GM12878 (cell line): ENCODE data around the gene CCDC141.

Experiments
- ATF3 ChIP-seq: IDR thresholded peaks from 2 replicates; pipeline ENCODE4 v1.6.1; 2011; ENCODE audit warnings: low read depth, mild to moderate bottlenecking, low read length, moderate library complexity, borderline replicate concordance; ENCODE audit errors: extremely low read depth
- CBX3 ChIP-seq: fragments of 200-600 bp; sonication (generic); IDR thresholded peaks from 2 replicates; pipeline ENCODE4 v1.6.1; 2016; ENCODE audit warnings: low read depth, borderline replicate concordance
- CTCF ChIP-seq, 3 experiments: IDR thresholded peaks in 2 of 3; conservative IDR thresholded peaks in 1 of 3; 2 replicates each; pipeline ENCODE4 v1.5.1; 2011; ENCODE audit warnings: low read depth in 3 of 3, low read length in 3 of 3, mild to moderate bottlenecking in 3 of 3, control low read depth in 2 of 3, moderate library complexity in 2 of 3, inconsistent platforms in 1 of 3, mixed read lengths in 1 of 3; ENCODE audit not compliant: control insufficient read depth in 2 of 3, insufficient read depth in 1 of 3; ENCODE audit errors: extremely low read depth in 1 of 3
- EGR1 ChIP-seq, 2 experiments: IDR thresholded peaks; 1 replicate in 1 of 2; 2 replicates in 1 of 2; pipeline ENCODE4 v1.6.1; 2011 to 2012; ENCODE audit warnings: low read depth in 2 of 2, low read length in 2 of 2, borderline replicate concordance in 1 of 2, mild to moderate bottlenecking in 1 of 2, moderate library complexity in 1 of 2
- EZH2 ChIP-seq: IDR thresholded peaks from 2 replicates; pipeline ENCODE4 v1.6.1; 2012; ENCODE audit warnings: low read depth, mild to moderate bottlenecking, control low read depth, inconsistent platforms, low read length, borderline replicate concordance; ENCODE audit not compliant: control insufficient read depth
- HDAC2 ChIP-seq: fragments of 200-600 bp; sonication (generic); IDR thresholded peaks from 2 replicates; pipeline ENCODE4 v1.6.1; 2017
- LARP7 ChIP-seq: fragments of 450-650 bp; IDR thresholded peaks from 2 replicates; pipeline ENCODE4 v1.6.1; 2017; ENCODE audit warnings: mild to moderate bottlenecking
- MYC ChIP-seq: IDR thresholded peaks from 2 replicates; pipeline ENCODE4 v1.6.1; 2011; ENCODE audit warnings: mild to moderate bottlenecking, low read length, moderate library complexity, inconsistent platforms; ENCODE audit not compliant: insufficient read depth, insufficient replicate concordance, insufficient read length, severe bottlenecking
- NFIC ChIP-seq: IDR thresholded peaks from 2 replicates; pipeline ENCODE4 v1.6.1; 2012; ENCODE audit warnings: low read depth, mild to moderate bottlenecking, inconsistent platforms, low read length, moderate library complexity
- POLR2A ChIP-seq: IDR thresholded peaks from 2 replicates; pipeline ENCODE4 v1.6.1; 2011; ENCODE audit warnings: low read depth, mild to moderate bottlenecking, low read length
- POLR2AphosphoS5 ChIP-seq: IDR thresholded peaks from 2 replicates; pipeline ENCODE4 v1.6.1; 2011; ENCODE audit warnings: mild to moderate bottlenecking, low read length, inconsistent platforms
- RFX5 ChIP-seq: IDR thresholded peaks from 2 replicates; pipeline ENCODE4 v1.6.1; 2011; ENCODE audit warnings: low read depth, low read length, improper control_type of control experiment
- SIN3A ChIP-seq: IDR thresholded peaks from 2 replicates; pipeline ENCODE4 v1.6.1; 2012; ENCODE audit warnings: low read depth, low read length, improper control_type of control experiment
- SIX5 ChIP-seq: IDR thresholded peaks from 2 replicates; pipeline ENCODE4 v1.6.1; 2011; ENCODE audit warnings: mild to moderate bottlenecking, low read depth, low read length, moderate library complexity; ENCODE audit not compliant: severe bottlenecking

GRCh38 chr2:178924817-178925216 is 125.1 kb downstream of the CCDC141 start:
- no peak for TF ChIP-seq EZH2
- TF ChIP-seq CTCF (IDR thresholded peaks at IDR 0.05 in 2 of 3, conservative IDR thresholded peaks at IDR 0.05 in 1 of 3; ENCODE audit: control insufficient read depth in 2 of 3, extremely low read depth in 1 of 3, insufficient read depth in 1 of 3, low read depth in 3 of 3, low read length in 3 of 3): no peak
- TF ChIP-seq RFX5: no peak
- TF ChIP-seq ATF3: no peak
- TF ChIP-seq LARP7: no peak
- TF ChIP-seq POLR2A: no peak
- no peak for TF ChIP-seq POLR2AphosphoS5
- no peak for TF ChIP-seq MYC
- no peak for TF ChIP-seq SIN3A
- TF ChIP-seq SIX5: no peak
- TF ChIP-seq HDAC2: no peak
- no peak for TF ChIP-seq CBX3
- no peak for TF ChIP-seq EGR1 (IDR thresholded peaks at IDR 0.05; ENCODE audit: borderline replicate concordance in 1 of 2, low read depth in 2 of 2, low read length in 2 of 2)
- no peak for TF ChIP-seq NFIC
